GM12878 (cell line): ENCODE results near the gene ERO1B. TPM values are rescaled to one million over a fixed set of nuclear protein-coding genes. Genes with fewer than 3 reads are reported as not detected.

Experiments
- ATAC-seq: fragments of 200-7000 bp; cut with Tn5 transposase; 3 replicates; pipeline ENCODE4 v1.9.1; 2020; ENCODE audit warnings: mild to moderate bottlenecking, moderate library complexity
- BruUV-seq: library from RNA; stranded (reverse); fragments of 400-500 nt; replicated peaks from 2 replicates; lab custom pipeline; 2021; lab: Mats Ljungman, UMichigan
- CTCF ChIA-PET: fragments of 300-600 bp; sonication (Branson Sonifier 250); formaldehyde crosslinking; extraction: SDS; loops from one replicate; lab custom pipeline; 2021; ENCODE audit warnings: inconsistent platforms; lab: Yijun Ruan, JAX
- POLR2A ChIA-PET: fragments of 350-600 bp; formaldehyde crosslinking; extraction: SDS; loops from one replicate; lab custom pipeline; 2021; ENCODE audit warnings: inconsistent platforms; lab: Charles Lee
- RAD21 ChIA-PET: fragments of 300-600 bp; sonication (Branson Sonifier 250); formaldehyde crosslinking; loops from one replicate; lab custom pipeline; 2023; ENCODE audit warnings: antibody characterized with exemption; ENCODE audit not compliant: unreplicated experiment; lab: Charles Lee
- SMC1A ChIA-PET: fragments of 300-600 bp; sonication (Branson Sonifier 250); formaldehyde crosslinking; loops from one replicate; lab custom pipeline; 2023; ENCODE audit not compliant: unreplicated experiment, uncharacterized antibody; lab: Charles Lee
- DNase-seq: peaks from one replicate; pipeline ENCODE4 v3.0.0-alpha.2; 2011; ENCODE audit warnings: low read depth, low spot score
- FAIRE-seq: peaks from 3 replicates; lab custom pipeline; 2011; peaks lifted over from hg19 to GRCh38; lab: Jason Lieb, UNC
- H2AFZ ChIP-seq: 2 replicates; pipeline ENCODE4 v1.6.0; 2011; ENCODE audit warnings: low read depth, low read length, control low read depth; ENCODE audit not compliant: control insufficient read depth
- H3K27ac ChIP-seq: 2 replicates; pipeline ENCODE4 v1.5.1; 2011; ENCODE audit warnings: control low read depth; ENCODE audit not compliant: control insufficient read depth, insufficient read depth
- H3K27me3 ChIP-seq, 2 experiments: replicated peaks in 1 of 2; 2 replicates each; pipeline versions ENCODE4 v1.6.0 to v1.6.1; 2011; ENCODE audit warnings: low read length in 1 of 2; ENCODE audit not compliant: control insufficient read depth in 2 of 2, insufficient read depth in 2 of 2
- H3K36me3 ChIP-seq, 2 experiments: 2 replicates each; pipeline ENCODE4 v1.5.1; 2011; ENCODE audit warnings: low read length in 1 of 2; ENCODE audit not compliant: control insufficient read depth in 2 of 2, insufficient read depth in 2 of 2
- H3K4me1 ChIP-seq: 2 replicates; pipeline ENCODE4 v1.6.1; 2011; ENCODE audit warnings: mild to moderate bottlenecking, low read length, moderate library complexity, mixed read lengths; ENCODE audit not compliant: control insufficient read depth, insufficient read depth
- H3K4me2 ChIP-seq: 2 replicates; pipeline ENCODE4 v1.6.0; 2011; ENCODE audit warnings: control low read depth; ENCODE audit not compliant: control insufficient read depth, insufficient read depth
- H3K4me3 ChIP-seq: fragments of 200-600 bp; sonication (generic); 2 replicates; pipeline ENCODE4 v1.5.1; 2016
- H3K79me2 ChIP-seq: 2 replicates; pipeline ENCODE4 v1.6.0; 2011; ENCODE audit warnings: low read length; ENCODE audit not compliant: control insufficient read depth, insufficient read depth
- H3K9ac ChIP-seq: 2 replicates; pipeline ENCODE4 v1.8.0; 2011; ENCODE audit warnings: low read length, control low read depth, mixed read lengths; ENCODE audit not compliant: control insufficient read depth, insufficient read depth
- H3K9me3 ChIP-seq: replicated peaks from 3 replicates; pipeline ENCODE4 v1.5.1; 2011; ENCODE audit warnings: mild to moderate bottlenecking, low read length; ENCODE audit not compliant: control insufficient read depth, insufficient read depth
- H4K20me1 ChIP-seq: 2 replicates; pipeline ENCODE4 v1.6.0; 2011; ENCODE audit not compliant: control insufficient read depth, insufficient read depth
- CEBPB ChIP-seq, 2 experiments: fragments of 150-350 bp in 1 of 2; IDR thresholded peaks; 2 replicates each; pipeline ENCODE4 v1.6.1; 2012 to 2014; ENCODE audit warnings: low read depth in 2 of 2, low read length in 2 of 2, borderline replicate concordance in 1 of 2, inconsistent platforms in 1 of 2
- CHD4 ChIP-seq: fragments of 200-600 bp; sonication (generic); IDR thresholded peaks from 2 replicates; pipeline ENCODE4 v1.6.1; 2016; ENCODE audit warnings: mild to moderate bottlenecking
- CREM ChIP-seq: IDR thresholded peaks from 2 replicates; pipeline ENCODE4 v1.6.1; 2014; ENCODE audit warnings: antibody characterized with exemption, low read depth
- FOXM1 ChIP-seq: IDR thresholded peaks from 2 replicates; pipeline ENCODE4 v1.6.1; 2012; ENCODE audit warnings: low read depth, mild to moderate bottlenecking, inconsistent platforms, low read length, moderate library complexity
- IRF3 ChIP-seq: fragments of 450-650 bp; IDR thresholded peaks from 2 replicates; pipeline ENCODE4 v1.6.1; 2014; ENCODE audit warnings: mild to moderate bottlenecking
- KLF5 ChIP-seq: fragments of 450-650 bp; IDR thresholded peaks from 2 replicates; pipeline ENCODE4 v1.6.1; 2014; ENCODE audit warnings: mild to moderate bottlenecking; ENCODE audit not compliant: partially characterized antibody
- MXI1 ChIP-seq: fragments of 150-350 bp; IDR thresholded peaks from 2 replicates; pipeline ENCODE4 v1.6.1; 2011; ENCODE audit warnings: low read depth, mild to moderate bottlenecking, inconsistent platforms, low read length, improper control_type of control experiment
- NFXL1 ChIP-seq: fragments of 450-650 bp; IDR thresholded peaks from 2 replicates; pipeline ENCODE4 v1.6.1; 2017; ENCODE audit warnings: antibody characterized with exemption, mild to moderate bottlenecking, borderline replicate concordance
- NFYA ChIP-seq: IDR thresholded peaks from 2 replicates; pipeline ENCODE4 v1.6.1; 2011; ENCODE audit warnings: low read depth, mild to moderate bottlenecking, low read length, improper control_type of control experiment, borderline replicate concordance
- NR2C1 ChIP-seq: fragments of 450-650 bp; IDR thresholded peaks from 2 replicates; pipeline ENCODE4 v1.6.1; 2017; ENCODE audit warnings: antibody characterized with exemption, mild to moderate bottlenecking, moderate library complexity
- RAD51 ChIP-seq: fragments of 450-650 bp; IDR thresholded peaks from 2 replicates; pipeline ENCODE4 v1.6.1; 2016; ENCODE audit warnings: moderate library complexity, mild to moderate bottlenecking, inconsistent platforms
- RCOR1 ChIP-seq: conservative IDR thresholded peaks from 2 replicates; pipeline ENCODE4 v1.6.1; 2012; ENCODE audit warnings: low read depth, low read length, improper control_type of control experiment
- SUZ12 ChIP-seq: fragments of 200-600 bp; sonication (generic); IDR thresholded peaks from one replicate; pipeline ENCODE4 v1.6.1; 2018; ENCODE audit warnings: antibody characterized with exemption, mild to moderate bottlenecking; ENCODE audit not compliant: unreplicated experiment
- WRNIP1 ChIP-seq: IDR thresholded peaks from 2 replicates; pipeline ENCODE4 v1.6.1; 2011; ENCODE audit warnings: low read depth, low read length, improper control_type of control experiment, borderline replicate concordance
- ZNF622 ChIP-seq: fragments of 450-650 bp; IDR thresholded peaks from 2 replicates; pipeline ENCODE4 v1.6.1; 2017; ENCODE audit warnings: mild to moderate bottlenecking, inconsistent platforms
- ZZZ3 ChIP-seq: IDR thresholded peaks from 2 replicates; pipeline ENCODE4 v1.6.1; 2011; ENCODE audit warnings: low read depth; ENCODE audit not compliant: control insufficient read depth, insufficient read length
- WGBS: methylation state at CpG from one replicate; pipeline ENCODE4 v1.1.6; 2016; ENCODE audit warnings: low lambda C conversion rate; ENCODE audit not compliant: insufficient replicate concordance, insufficient coverage; ENCODE audit errors: missing lambda C conversion rate; 5-methylcytosine and 5-hydroxymethylcytosine counted together
- in situ Hi-C: fragments of 300-500 bp; cut with MboI; formaldehyde crosslinking; loops from 9 replicates; pipeline ENCODE4 v1.14.3; 2018; ENCODE audit warnings: mixed read lengths
- intact Hi-C: fragments of 100-400 bp; cut with micrococcal nuclease; formaldehyde crosslinking; loops from one replicate; pipeline ENCODE4 v1.14.2; 2022; ENCODE audit not compliant: unreplicated experiment
- polyA plus RNA-seq, 11 experiments: library from polyadenylated mRNA; depleted of rRNA in 4 of 11; unstranded in 6 of 11; stranded (reverse) in 5 of 11; fragments of >200 nt; fragmentation: Nextera tagmentation in 4 of 11; fragmentation: Illumina TruSeq in 1 of 11; extraction: Ambion mirVana in 4 of 11; extraction: Trizol in 1 of 11; gene quantifications; 1 replicate in 1 of 11; 2 replicates in 10 of 11; pipeline versions ENCODE4 v1.2.1 to v1.2.3, GENCODE V29; 2011 to 2016; ENCODE audit warnings: inconsistent platforms in 2 of 11, missing spikeins in 2 of 11, low read depth in 1 of 11
- total RNA-seq, 4 experiments: library from RNA; depleted of rRNA in 3 of 4; stranded (reverse); fragments of >200 nt in 3 of 4; fragmentation: Illumina TruSeq in 1 of 4; extraction: Trizol in 1 of 4; gene quantifications; 2 replicates each; pipeline versions ENCODE4 v1.2.1 to v1.2.3, GENCODE V29; 2013 to 2021

ERO1B gene
- total and polyA plus RNA-seq, 10 of the 15 experiments (the other 5 are each of a cell fraction or from before 2014, with no cell fraction given) = 9.0 to 30.9 (median 23.0) TPM

- Histone ChIP-seq H3K4me1 (peaks cover 14% of the 10 kb centered on the region), H3K79me2 (no peaks in the 10 kb centered on the region), H3K27ac (no peak overlapping the region), H3K4me3 (no peak overlapping the region), H3K9me3 (no peaks in the 10 kb centered on the region), H3K27me3 (no peaks in the 10 kb centered on the region), H3K4me2 (no peak overlapping the region), H3K36me3 (peaks cover 7 to 8% of the 10 kb centered on the region in 2 experiments), H2AFZ (no peak overlapping the region), H3K9ac (no peak overlapping the region), H4K20me1 (no peaks in the 10 kb centered on the region)
- intact Hi-C loops (no loop called here), in situ Hi-C loops (no loop called here)
- ChIA-PET CTCF (interaction anchor here (0.6 kb wide), 2 partner anchors 133 to 1424 kb away, joined by 3 read pairs; no protein-coding TSS in a partner anchor), POLR2A (interaction anchor here (0.6 to 1.5 kb wide), 2 partner anchors 8 to 145 kb away, joined by 5 to 7 read pairs; no protein-coding TSS in a partner anchor), RAD21 (no interaction called here), SMC1A (interaction anchor here (0.6 to 1.1 kb wide), 3 partner anchors 30 to 97 kb away, joined by 3 read pairs; no protein-coding TSS in a partner anchor)
- WGBS = 89% methylated on average over 5 of the region's 5 CpGs
- TF ChIP-seq NR2C1 (no peak), NFXL1 (no peak), FOXM1 (no peak), WRNIP1 (no peak), KLF5 (no peak)
- BruUV-seq = no TSS peak
- ATAC-seq (no peak), DNase-seq (no peak), FAIRE-seq (no peak)
These were observed 108.5 kb downstream of the ERO1B start for GRCh38 chr1:236173174-236173767.

- BruUV-seq = no TSS peak
- no peaks in the 10 kb centered on the region for H4K20me1 ChIP-seq
- no peak for FAIRE-seq
- in situ Hi-C loops = no loop called here
- H3K4me3 ChIP-seq = no peak overlapping the region
- no peak for ATAC-seq
- H3K27ac ChIP-seq = no peak overlapping the region
- ChIA-PET POLR2A (interaction anchor here (0.6 to 1.5 kb wide), 2 partner anchors 9 kb away, joined by 3 to 7 read pairs; no protein-coding TSS in a partner anchor), RAD21 (interaction anchor here (0.6 kb wide), 1 partner anchor 13 kb away, joined by 4 read pairs; no protein-coding TSS in a partner anchor), SMC1A (interaction anchor here (0.7 to 1.1 kb wide), 3 partner anchors 29 to 465 kb away, joined by 3 read pairs; no protein-coding TSS in a partner anchor), CTCF (interaction anchor here (0.7 kb wide), 1 partner anchor 57 kb away, joined by 3 read pairs; no protein-coding TSS in a partner anchor)
- H3K27me3 ChIP-seq = no peaks in the 10 kb centered on the region
- intact Hi-C loops = no loop called here
- no peak overlapping the region for H3K9ac ChIP-seq
- no peak for TF ChIP-seq RCOR1
- no peak for TF ChIP-seq CEBPB (IDR thresholded peaks at IDR 0.05; ENCODE audit: borderline replicate concordance in 1 of 2, low read depth in 2 of 2, low read length in 2 of 2)
- no peak for TF ChIP-seq IRF3
- no peak for TF ChIP-seq MXI1
- TF ChIP-seq ZNF622 = no peak
- no peak for TF ChIP-seq CREM
- TF ChIP-seq CHD4 = no peak
- TF ChIP-seq NFYA = no peak
- no peak for TF ChIP-seq ZZZ3
- TF ChIP-seq SUZ12 = no peak
- TF ChIP-seq RAD51 = no peak
- H3K79me2 ChIP-seq = no peaks in the 10 kb centered on the region; the same call in 1 of the 2 replicates
- H3K4me1 ChIP-seq = peaks cover 14% of the 10 kb centered on the region
- no peaks in the 10 kb centered on the region for H3K9me3 ChIP-seq
- H3K4me2 ChIP-seq = no peak overlapping the region
- DNase-seq = no peak
- H3K36me3 ChIP-seq = peaks cover 6 to 11% of the 10 kb centered on the region in 2 experiments
- H2AFZ ChIP-seq = no peak overlapping the region
These were observed 109.6 kb downstream of the ERO1B start for GRCh38 chr1:236172041-236172579.
